ENCODE measurements around the gene PMEPA1. TPM values are rescaled to one million over a fixed set of nuclear protein-coding genes. Genes with fewer than 3 reads are reported as not detected.

PMEPA1 gene
- total RNA-seq, 6 donors from 2014 or later: 2.1 to 60.9 (median 17.6) TPM

DNA sequence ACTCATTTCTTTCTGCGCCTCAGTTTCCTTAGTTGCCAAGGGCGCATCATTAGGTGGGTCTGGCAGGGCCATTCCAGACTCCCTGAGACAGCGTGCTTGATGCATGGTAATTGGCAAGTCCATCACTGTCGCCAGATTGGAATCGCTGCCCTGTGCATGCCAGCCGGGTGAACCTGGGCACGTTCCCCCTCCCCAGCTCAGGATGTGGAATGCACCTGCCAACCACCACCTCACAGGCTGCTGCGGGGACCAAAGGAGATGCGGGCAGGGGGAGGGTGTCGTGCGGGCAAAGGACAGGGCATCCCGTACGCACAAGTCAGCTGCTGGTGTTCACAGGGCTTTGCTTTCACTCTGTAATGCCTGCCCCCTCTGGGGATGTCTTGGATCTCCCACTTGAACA is 36.4 kb upstream of the PMEPA1 start:
- TF ChIP-seq POLR2A (IDR thresholded peaks at IDR 0.05) (no peak), EP300 (IDR thresholded peaks at IDR 0.05) (no peak), POLR2AphosphoS5 (IDR thresholded peaks at IDR 0.05) (no peak)
- TF ChIP-seq, protein P1, sequence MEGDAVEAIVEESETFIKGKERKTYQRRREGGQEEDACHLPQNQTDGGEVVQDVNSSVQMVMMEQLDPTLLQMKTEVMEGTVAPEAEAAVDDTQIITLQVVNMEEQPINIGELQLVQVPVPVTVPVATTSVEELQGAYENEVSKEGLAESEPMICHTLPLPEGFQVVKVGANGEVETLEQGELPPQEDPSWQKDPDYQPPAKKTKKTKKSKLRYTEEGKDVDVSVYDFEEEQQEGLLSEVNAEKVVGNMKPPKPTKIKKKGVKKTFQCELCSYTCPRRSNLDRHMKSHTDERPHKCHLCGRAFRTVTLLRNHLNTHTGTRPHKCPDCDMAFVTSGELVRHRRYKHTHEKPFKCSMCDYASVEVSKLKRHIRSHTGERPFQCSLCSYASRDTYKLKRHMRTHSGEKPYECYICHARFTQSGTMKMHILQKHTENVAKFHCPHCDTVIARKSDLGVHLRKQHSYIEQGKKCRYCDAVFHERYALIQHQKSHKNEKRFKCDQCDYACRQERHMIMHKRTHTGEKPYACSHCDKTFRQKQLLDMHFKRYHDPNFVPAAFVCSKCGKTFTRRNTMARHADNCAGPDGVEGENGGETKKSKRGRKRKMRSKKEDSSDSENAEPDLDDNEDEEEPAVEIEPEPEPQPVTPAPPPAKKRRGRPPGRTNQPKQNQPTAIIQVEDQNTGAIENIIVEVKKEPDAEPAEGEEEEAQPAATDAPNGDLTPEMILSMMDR (IDR thresholded peaks at IDR 0.05): no peak
- H3K27me3 ChIP-seq: no peaks in the 10 kb centered on the region
- no peak overlapping the region for H3K4me3 ChIP-seq
- no peak overlapping the region for H3K27ac ChIP-seq
- no peak for ATAC-seq (ENCODE audit: low FRiP score in 2 of 2)
- H3K4me1 ChIP-seq: peaks cover 29 to 34% (median 31%) of the 10 kb centered on the region in 4 donors
- H3K9me3 ChIP-seq: no peaks in the 10 kb centered on the region
- peak in 1 of 2 donors; percentile 43 for DNase-seq
- WGBS, 2 donors: 96 to 100% methylated on average over 1 to 13 of the region's 13 CpGs
- no peaks in the 10 kb centered on the region for H3K36me3 ChIP-seq

DNA sequence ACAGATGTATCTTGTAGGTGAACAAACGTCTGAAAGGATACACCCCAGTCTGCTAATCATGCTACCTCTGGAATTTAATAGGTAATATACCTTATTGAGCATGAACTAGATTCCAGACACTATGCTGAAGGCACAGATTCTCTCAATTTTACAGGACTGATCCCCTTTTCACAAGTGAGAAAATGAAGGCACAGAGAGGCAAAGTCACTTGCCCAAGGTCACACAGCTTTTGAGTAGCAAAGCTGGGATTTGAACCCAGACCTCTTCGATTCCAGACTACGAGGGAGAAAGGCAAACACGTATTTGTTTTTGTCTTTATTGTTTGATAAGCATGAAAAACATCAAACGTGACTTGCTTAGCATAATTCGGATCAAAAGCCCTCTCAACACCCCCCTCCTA is 34.4 kb upstream of the PMEPA1 start:
- Histone ChIP-seq H3K4me1 (peaks cover 16 to 22% (median 18%) of the 10 kb centered on the region in 4 donors), H3K9me3 (no peaks in the 10 kb centered on the region), H3K27me3 (no peaks in the 10 kb centered on the region), H3K36me3 (no peaks in the 10 kb centered on the region), H3K4me3 (no peak overlapping the region), H3K27ac (no peak overlapping the region)
- TF ChIP-seq EP300 (IDR thresholded peaks at IDR 0.05): no peak
- TF ChIP-seq POLR2AphosphoS5 (IDR thresholded peaks at IDR 0.05): no peak
- no peak for TF ChIP-seq POLR2A (IDR thresholded peaks at IDR 0.05)
- TF ChIP-seq, protein P1 (IDR thresholded peaks at IDR 0.05): no peak
- 87 to 90% methylated on average over 6 of the region's 6 CpGs for WGBS, 2 donors
- DNase-seq (no peak), ATAC-seq (ENCODE audit: low FRiP score in 2 of 2) (no peak)

DNA sequence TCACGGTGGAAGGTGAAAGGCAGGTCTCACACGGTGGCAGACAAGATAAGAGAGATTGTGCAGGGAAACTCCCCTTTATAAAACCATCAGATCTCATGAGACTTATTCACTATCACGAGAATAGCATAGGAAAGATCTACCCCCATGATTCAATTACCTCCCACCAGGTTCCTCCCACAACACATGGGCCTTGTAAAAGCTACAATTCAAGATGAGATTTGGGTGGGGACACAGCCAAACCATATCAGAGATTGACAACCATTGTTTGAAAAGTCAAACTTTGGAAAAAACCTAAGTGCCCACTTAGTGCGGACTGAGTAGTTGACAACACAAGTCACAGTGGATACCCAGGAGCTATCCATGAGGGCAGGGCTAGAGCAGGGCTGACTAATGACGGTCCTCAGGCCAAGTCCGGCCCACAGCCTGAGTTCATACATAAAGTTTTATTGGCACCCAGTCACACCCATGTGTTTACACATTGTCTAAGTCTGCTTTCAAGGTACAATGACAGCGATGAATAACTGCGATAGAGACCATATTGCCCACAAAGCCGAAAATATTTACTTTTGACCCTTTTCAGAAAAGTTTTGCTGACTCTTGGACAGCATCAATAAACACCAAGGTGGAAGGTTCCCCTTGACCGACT is 33.8 kb upstream of the PMEPA1 start:
- Histone ChIP-seq H3K4me3 (no peak overlapping the region), H3K27me3 (no peaks in the 10 kb centered on the region), H3K9me3 (no peaks in the 10 kb centered on the region), H3K27ac (no peak overlapping the region), H3K36me3 (no peaks in the 10 kb centered on the region), H3K4me1 (peaks cover 10 to 16% (median 11%) of the 10 kb centered on the region in 4 donors)
- TF ChIP-seq POLR2A (IDR thresholded peaks at IDR 0.05) (no peak), EP300 (IDR thresholded peaks at IDR 0.05) (no peak)
- ATAC-seq (ENCODE audit: low FRiP score in 2 of 2) (no peak), DNase-seq (no peak)
- 85 to 88% methylated on average over 10 of the region's 10 CpGs for WGBS, 2 donors

DNA sequence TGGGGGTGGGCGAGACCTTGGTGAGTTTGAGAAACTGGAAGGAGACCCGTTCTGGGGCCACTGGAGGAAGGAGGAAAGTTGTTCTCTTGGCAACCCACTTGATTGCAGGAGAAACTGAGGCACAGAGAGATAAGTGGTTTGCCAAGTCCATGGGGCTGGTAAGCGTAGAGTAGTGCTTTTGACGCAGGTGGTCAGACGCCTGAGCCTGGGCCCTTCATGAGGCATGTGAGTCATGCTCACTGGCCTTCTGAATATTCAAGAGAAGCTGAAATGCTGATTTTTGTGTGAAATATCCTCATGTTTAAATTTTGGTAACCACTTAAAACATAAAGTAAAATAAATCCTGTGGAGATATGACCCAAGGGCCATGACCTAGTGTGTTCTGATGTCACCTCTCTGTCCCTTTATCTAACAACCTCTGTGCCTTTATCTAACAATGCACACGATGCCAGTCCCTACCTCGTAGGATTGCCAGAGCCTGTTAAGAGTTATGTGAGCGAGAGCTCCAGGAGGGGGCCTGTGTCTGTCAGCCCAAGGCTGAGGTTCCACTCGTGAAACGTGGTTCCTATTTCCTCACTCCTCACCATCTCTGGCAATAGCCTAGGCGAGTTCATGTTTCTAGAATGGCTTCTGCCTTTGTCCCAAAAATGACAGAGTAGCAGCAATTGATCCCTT is 32.8 kb upstream of the PMEPA1 start:
- DNase-seq: no peak
- 77 to 79% methylated on average over 11 of the region's 11 CpGs for WGBS, 2 donors

DNA sequence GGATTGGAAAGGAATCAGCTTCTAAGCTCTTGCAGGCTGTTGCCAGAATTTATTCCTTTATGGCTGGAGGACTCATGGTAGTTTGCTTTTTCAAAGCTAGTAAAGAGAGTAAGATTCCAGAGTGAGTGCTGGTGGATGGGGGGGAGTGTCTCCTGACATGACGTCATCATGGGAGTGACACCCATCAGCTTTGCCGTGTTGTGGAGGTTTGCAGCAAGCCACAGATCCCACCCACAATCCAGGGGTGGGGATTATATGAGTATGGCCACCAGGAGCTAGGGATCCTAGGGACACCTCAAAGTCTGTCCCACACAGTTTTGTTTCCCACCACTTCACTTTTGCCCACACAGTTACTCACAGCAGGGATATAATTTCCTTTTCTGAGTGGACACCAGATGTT is 28.7 kb upstream of the PMEPA1 start:
- no peak overlapping the region for H3K27ac ChIP-seq
- no peaks in the 10 kb centered on the region for H3K9me3 ChIP-seq
- DNase-seq (no peak), ATAC-seq (ENCODE audit: low FRiP score in 2 of 2) (peak in 1 of 2 donors; percentile 28)
- 41% methylated on average over 2 of the region's 2 CpGs; no CpG with 5 or more reads in 1 of the 2 donors for WGBS, 2 donors
- no peaks in the 10 kb centered on the region for H3K4me1 ChIP-seq
- H3K27me3 ChIP-seq: no peaks in the 10 kb centered on the region
- no peaks in the 10 kb centered on the region for H3K36me3 ChIP-seq
- TF ChIP-seq POLR2AphosphoS5 (IDR thresholded peaks at IDR 0.05) (no peak), POLR2A (IDR thresholded peaks at IDR 0.05) (no peak), EP300 (IDR thresholded peaks at IDR 0.05) (no peak)
- TF ChIP-seq, protein P1 (IDR thresholded peaks at IDR 0.05): no peak
- H3K4me3 ChIP-seq: no peak overlapping the region

More for the DNA sequence above, 32.8 kb upstream of the PMEPA1 start:
- no peaks in the 10 kb centered on the region for H3K27me3 ChIP-seq
- ATAC-seq (ENCODE audit: low FRiP score in 2 of 2): no peak
- no peak overlapping the region for H3K27ac ChIP-seq
- H3K9me3 ChIP-seq: no peaks in the 10 kb centered on the region
- TF ChIP-seq, protein P1 (IDR thresholded peaks at IDR 0.05): no peak
- TF ChIP-seq POLR2A (IDR thresholded peaks at IDR 0.05): no peak
- no peak for TF ChIP-seq POLR2AphosphoS5 (IDR thresholded peaks at IDR 0.05)
- no peak for TF ChIP-seq EP300 (IDR thresholded peaks at IDR 0.05)
- no peak overlapping the region for H3K4me3 ChIP-seq
- peaks cover under 1 to 7% (median 2%) of the 10 kb centered on the region in 4 donors for H3K4me1 ChIP-seq
- H3K36me3 ChIP-seq: no peaks in the 10 kb centered on the region
